ENCODE data around the gene CHRNA7. TPM values are rescaled to one million over a fixed set of nuclear protein-coding genes. Genes with fewer than 3 reads are reported as not detected.

Gene CHRNA7
- polyA plus RNA-seq, 3 donors: 16.3 to 31.5 (median 20.6) TPM

GRCh38 chr15:32106401-32107381 lies 76.4 kb downstream of the CHRNA7 start:
- DNase-seq (ENCODE audit: extremely low read depth in 1 of 11, low read depth in 9 of 11, low spot score in 4 of 11): no peak

- DNase-seq (ENCODE audit: extremely low read depth in 1 of 11, low read depth in 9 of 11, low spot score in 4 of 11): no peak
Observed at GRCh38 chr15:32107477-32108080, 77.3 kb downstream of the CHRNA7 start.

GRCh38 chr15:32108661-32109060 lies 78.3 kb downstream of the CHRNA7 start:
- DNase-seq (ENCODE audit: extremely low read depth in 1 of 11, low read depth in 9 of 11, low spot score in 4 of 11): no peak

DNA sequence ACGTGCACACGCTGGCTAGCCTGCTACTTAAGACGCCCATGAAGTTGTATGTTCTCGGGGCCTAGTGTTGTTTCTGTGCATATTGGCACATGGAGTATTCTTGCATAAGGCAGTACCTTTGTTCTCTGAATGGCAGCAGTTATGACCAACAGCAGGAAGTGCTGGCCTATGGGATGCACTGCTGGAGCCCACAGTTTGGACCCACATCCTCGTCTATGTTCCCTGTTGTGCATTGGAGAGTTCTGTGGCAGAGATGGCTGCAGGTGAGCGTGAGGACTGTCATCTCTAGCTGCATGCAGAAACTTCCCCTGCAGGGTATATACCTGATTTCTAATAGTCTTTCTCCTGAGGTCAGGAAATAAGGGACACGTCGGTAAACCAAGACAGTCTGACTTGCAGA lies 81.8 kb downstream of the CHRNA7 start:
- no peak for DNase-seq (ENCODE audit: extremely low read depth in 1 of 11, low read depth in 9 of 11, low spot score in 4 of 11)

DNA sequence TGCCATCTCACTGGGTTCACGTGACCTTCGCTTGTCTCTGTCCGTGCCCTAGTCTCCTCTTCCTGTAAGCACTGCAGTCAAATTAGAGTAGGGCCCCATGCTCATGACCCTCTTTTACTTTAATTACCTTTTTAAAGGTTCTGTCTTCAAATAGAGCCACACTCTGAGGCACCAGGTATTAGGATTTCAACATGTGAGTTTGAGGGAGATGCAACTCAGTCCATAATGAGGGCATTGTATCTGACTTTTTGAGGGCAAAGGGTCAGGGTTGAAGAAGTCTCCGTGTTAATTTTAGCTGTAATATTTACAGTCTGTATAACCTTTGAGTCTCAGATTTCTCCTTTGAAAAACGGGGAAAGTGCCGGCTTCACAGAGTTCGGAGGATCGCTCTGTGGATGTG lies 82.9 kb downstream of the CHRNA7 start:
- DNase-seq (ENCODE audit: extremely low read depth in 1 of 11, low read depth in 9 of 11, low spot score in 4 of 11): no peak

GRCh38 chr15:32117122-32117521 lies 86.8 kb downstream of the CHRNA7 start:
- no peak for DNase-seq (ENCODE audit: extremely low read depth in 1 of 11, low read depth in 9 of 11, low spot score in 4 of 11)

DNA sequence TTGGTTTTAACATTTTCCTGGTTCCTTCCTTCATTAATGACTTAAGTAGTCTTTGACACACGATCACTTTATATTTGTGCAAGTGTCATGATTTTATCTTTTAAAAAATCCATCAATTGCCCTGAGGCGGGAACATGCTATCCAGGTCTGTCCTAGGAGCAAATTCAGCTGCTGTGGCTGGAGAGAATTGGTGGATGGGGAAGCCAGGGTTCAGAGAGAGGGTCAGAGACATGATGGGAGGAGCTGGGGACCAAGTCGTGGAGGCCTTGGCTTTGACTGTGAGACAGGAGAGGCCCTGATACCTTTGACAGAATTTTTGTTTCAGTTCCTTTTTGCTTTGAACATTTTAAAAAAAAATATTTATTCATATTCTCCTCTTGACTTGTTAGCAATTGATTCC lies 89.0 kb downstream of the CHRNA7 start:
- no peak for DNase-seq (ENCODE audit: extremely low read depth in 1 of 11, low read depth in 9 of 11, low spot score in 4 of 11)

GRCh38 chr15:32119694-32120330 lies 89.5 kb downstream of the CHRNA7 start:
- no peak for DNase-seq (ENCODE audit: extremely low read depth in 1 of 11, low read depth in 9 of 11, low spot score in 4 of 11)

GRCh38 chr15:32120577-32121383 lies 90.5 kb downstream of the CHRNA7 start:
- no peak for DNase-seq (ENCODE audit: extremely low read depth in 1 of 11, low read depth in 9 of 11, low spot score in 4 of 11)

DNA sequence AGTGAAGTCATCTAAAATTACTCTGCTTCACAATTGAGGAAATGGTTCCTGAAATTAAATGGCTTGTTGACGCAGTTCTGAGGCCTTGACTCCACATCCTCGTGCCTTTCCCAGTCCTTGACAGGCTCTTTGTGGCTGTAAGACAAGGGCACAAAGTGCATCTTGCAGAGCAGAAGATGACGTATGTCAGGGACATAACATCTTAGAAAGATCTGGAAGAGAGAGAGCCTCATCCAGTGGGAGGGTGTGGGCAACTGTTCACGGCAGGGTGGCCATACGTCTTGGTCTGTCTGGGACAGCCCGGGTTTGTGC lies 91.0 kb downstream of the CHRNA7 start:
- no peak for DNase-seq (ENCODE audit: extremely low read depth in 1 of 11, low read depth in 9 of 11, low spot score in 4 of 11)

GRCh38 chr15:32122013-32122412 lies 91.7 kb downstream of the CHRNA7 start:
- DNase-seq (ENCODE audit: extremely low read depth in 1 of 11, low read depth in 9 of 11, low spot score in 4 of 11): no peak

GRCh38 chr15:32123473-32123872 lies 93.2 kb downstream of the CHRNA7 start:
- no peak for DNase-seq (ENCODE audit: extremely low read depth in 1 of 11, low read depth in 9 of 11, low spot score in 4 of 11)

GRCh38 chr15:32124726-32125125 lies 94.4 kb downstream of the CHRNA7 start:
- DNase-seq (ENCODE audit: extremely low read depth in 1 of 11, low read depth in 9 of 11, low spot score in 4 of 11): no peak

DNA sequence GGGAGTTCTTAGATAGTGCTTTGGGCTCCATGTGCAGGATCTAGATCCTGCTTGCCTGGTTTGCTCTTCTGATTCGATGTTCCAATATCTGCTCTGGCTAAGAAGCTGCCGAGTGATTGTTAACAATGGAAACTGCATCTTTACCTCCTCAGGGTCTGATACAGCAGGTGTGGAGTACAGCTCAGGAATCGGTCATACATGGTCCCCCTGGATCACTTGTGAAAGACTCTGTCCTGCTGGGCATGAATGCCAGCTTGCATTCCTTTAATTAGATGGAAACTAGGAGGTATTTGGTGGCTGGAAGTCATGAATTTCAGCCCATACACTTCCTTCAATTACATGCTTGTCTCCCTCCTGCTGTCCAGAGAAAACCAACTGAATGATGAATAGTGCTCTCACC lies 95.3 kb downstream of the CHRNA7 start:
- DNase-seq (ENCODE audit: extremely low read depth in 1 of 11, low read depth in 9 of 11, low spot score in 4 of 11): no peak

DNA sequence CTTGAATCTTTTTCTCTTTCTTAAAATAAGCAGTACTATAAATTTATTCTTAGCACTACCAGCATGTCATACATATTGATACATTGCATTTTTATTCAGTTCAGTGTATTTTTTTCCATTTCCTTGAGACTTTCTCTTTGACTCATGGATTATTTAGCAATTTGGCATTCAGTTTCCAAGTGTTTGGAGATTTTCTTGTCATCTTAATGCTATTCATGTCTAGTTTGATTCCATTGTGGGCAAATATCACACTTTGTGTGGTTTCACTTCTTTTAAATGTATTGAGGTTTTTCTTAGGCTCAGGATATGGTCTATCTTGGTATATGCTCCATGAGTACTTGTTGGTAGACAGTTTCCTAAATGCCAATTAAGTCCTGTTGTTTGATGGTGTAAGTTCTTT lies 99.5 kb downstream of the CHRNA7 start:
- no peak for DNase-seq (ENCODE audit: extremely low read depth in 1 of 11, low read depth in 9 of 11, low spot score in 4 of 11)

GRCh38 chr15:32130823-32131222 lies 100.5 kb downstream of the CHRNA7 start:
- no peak for DNase-seq (ENCODE audit: extremely low read depth in 1 of 11, low read depth in 9 of 11, low spot score in 4 of 11)

GRCh38 chr15:32131803-32132202 lies 101.5 kb downstream of the CHRNA7 start:
- no peak for DNase-seq (ENCODE audit: extremely low read depth in 1 of 11, low read depth in 9 of 11, low spot score in 4 of 11)

GRCh38 chr15:32132859-32133258 lies 102.5 kb downstream of the CHRNA7 start:
- DNase-seq (ENCODE audit: extremely low read depth in 1 of 11, low read depth in 9 of 11, low spot score in 4 of 11): no peak

- DNase-seq (ENCODE audit: extremely low read depth in 1 of 11, low read depth in 9 of 11, low spot score in 4 of 11): no peak
Observed at GRCh38 chr15:32134842-32135241, 104.5 kb downstream of the CHRNA7 start.
